Fibroblast of villous mesenchyme (primary cell): ENCODE results near the gene HLCS. TPM values are rescaled to one million over a fixed set of nuclear protein-coding genes. Genes with fewer than 3 reads are reported as not detected.
A peak's percentile ranks its signal among the peaks of the same experiment; 100 is the strongest.

Experiments used
- DNase-seq: peaks from one replicate; pipeline ENCODE4 v3.0.0-alpha.2; 2010; ENCODE audit warnings: low read depth
- H3K4me3 ChIP-seq: 2 replicates; pipeline ENCODE4 v1.5.1; 2011; ENCODE audit warnings: low read depth, mild to moderate bottlenecking, low read length
- total RNA-seq: library from RNA; depleted of rRNA; stranded (reverse); fragments of >200 nt; gene quantifications from 2 replicates; pipeline ENCODE4 v1.2.3, GENCODE V29; 2012
- TF ChIP-seq, protein P1 (sequence below): IDR thresholded peaks from 2 replicates; pipeline ENCODE4 v1.5.1; 2012; ENCODE audit warnings: low read depth, mild to moderate bottlenecking, low read length; ENCODE audit not compliant: insufficient read depth

The HLCS gene
- total RNA-seq, 1 donor, result 44.0 TPM

DNA sequence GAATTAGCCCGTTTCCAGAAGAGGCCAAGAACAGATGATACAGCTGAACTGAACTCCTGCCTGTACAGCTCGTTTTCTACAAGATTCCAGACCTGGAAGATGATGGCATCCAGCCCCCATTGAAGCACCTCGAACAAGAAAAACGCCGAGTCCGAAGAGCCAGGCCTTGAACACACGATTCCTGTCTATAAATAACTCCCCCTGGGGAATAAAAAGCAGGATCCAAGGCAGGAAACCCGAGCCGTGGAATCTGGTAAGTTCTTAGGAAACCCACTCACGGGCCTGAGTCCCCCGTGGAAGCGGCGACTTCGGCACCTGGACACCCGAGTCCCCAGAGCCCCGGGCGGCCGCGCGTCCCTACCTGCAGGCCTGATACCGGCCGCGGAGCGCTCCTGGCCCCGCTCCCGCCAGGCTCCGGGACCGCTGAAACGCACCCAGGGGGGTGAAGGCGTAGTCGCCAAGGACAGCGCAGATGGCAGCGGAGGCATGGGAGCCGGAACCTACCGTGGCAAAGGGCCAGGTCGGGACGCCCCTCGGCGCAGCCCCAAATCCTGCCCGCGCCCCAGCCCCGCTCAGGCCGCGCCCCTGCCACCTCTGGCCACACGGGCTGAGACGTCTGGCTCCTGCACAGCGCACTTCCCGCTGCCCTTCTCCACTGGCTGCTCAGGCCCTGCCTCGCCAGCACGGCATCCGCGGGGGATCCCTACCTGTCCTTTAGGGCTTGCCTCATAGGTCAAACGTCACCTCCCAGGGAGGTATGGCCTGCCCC, 14.0 kb upstream of the HLCS start:
- peak overlapping the region; percentile 47 for H3K4me3 ChIP-seq
- TF ChIP-seq, protein P1, sequence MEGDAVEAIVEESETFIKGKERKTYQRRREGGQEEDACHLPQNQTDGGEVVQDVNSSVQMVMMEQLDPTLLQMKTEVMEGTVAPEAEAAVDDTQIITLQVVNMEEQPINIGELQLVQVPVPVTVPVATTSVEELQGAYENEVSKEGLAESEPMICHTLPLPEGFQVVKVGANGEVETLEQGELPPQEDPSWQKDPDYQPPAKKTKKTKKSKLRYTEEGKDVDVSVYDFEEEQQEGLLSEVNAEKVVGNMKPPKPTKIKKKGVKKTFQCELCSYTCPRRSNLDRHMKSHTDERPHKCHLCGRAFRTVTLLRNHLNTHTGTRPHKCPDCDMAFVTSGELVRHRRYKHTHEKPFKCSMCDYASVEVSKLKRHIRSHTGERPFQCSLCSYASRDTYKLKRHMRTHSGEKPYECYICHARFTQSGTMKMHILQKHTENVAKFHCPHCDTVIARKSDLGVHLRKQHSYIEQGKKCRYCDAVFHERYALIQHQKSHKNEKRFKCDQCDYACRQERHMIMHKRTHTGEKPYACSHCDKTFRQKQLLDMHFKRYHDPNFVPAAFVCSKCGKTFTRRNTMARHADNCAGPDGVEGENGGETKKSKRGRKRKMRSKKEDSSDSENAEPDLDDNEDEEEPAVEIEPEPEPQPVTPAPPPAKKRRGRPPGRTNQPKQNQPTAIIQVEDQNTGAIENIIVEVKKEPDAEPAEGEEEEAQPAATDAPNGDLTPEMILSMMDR, result no peak
- DNase-seq, result no peak

- no peak overlapping the region for H3K4me3 ChIP-seq
- peak; percentile 87 for DNase-seq
- TF ChIP-seq, protein P1, result peak; percentile 79
Measured at GRCh38 chr21:36976882-36977651, 10.6 kb upstream of the HLCS start.

DNA sequence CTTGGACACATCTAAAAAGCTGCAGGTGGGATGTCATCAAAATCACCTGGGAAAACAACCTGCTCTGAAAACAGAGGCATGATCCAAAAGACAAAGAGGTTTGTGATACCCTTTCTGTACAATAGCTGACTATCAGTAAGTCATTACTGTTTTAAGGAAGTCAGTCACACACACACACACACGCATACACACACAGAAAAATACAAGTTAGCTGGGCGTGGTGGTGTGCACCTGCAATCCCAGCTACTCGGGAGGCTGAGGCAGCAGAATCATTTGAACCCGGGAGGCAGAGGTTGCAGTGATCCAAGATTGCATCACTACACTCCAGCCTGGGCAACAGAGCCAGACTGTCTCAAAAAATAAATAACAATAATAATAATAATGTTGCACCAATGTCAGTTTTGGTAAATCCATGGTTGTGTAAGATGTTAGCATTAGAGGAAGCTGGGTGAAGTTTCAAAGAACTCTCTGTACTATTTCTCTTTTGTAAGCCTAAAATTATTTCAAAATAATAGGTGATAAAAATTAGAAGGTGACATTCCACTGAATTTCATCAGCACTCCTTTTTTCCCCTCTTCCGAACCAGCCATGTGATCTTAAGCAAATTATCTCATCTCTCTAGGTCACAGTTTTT, 9.9 kb upstream of the HLCS start:
- TF ChIP-seq, protein P1, result no peak
- no peak overlapping the region for H3K4me3 ChIP-seq
- DNase-seq, result no peak

DNA sequence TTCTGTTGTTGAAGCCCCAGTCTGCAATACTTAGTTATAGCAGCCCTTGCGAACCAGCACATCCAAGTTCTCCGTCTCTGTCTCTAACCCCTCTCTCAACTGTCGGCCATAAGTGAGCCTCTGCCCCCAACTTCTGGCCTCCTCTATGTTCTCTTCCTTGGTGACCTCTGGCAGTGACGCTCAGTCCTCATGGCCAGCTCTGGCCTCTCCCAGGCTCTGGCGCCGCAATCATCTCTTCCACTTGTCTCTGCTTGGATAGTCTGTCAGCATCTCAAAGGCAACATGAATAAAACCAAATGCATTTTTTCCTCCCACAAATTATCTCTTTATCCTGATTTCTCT, 8.4 kb upstream of the HLCS start:
- TF ChIP-seq, protein P1, result no peak
- H3K4me3 ChIP-seq, result no peak overlapping the region
- DNase-seq, result no peak

DNA sequence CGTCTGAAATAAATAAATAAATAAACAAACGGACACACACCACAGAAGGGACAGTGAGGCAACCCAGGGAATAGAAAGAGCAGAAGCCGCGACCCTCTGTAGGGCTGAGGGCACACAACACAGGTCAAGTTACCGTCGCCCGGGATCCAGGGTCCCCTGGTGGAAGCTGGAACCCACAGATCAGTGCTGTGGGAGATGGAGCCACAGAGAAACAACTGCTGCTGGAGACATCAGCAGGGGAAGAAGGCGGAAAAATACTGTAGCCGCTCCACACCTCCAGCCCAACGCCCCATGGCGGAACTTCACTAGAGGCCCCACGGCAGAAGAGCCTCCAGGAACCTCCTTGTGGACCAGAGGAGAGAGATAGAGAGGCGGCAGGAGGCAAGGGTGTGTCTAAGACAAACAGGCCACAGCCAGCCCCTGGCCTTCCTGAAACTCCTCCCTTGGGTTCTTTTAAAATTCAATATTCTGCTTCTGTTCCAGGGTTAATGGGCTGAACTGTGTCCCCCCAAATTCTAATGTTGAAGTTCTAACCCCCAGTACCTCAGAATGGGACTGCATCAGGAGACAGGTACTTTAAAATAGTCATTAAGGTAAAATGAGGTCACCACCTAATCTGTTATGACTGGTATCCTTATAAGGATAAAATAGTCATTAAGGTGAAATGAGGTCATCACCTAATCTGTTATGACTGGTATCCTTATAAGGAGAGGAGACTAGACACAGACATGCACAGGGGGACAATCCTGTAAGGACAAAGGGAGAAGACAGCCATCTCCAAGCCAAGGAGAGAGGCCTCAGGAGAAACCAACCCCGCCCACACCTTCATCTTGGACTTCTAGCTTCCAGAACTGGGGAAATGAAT, 7.7 kb upstream of the HLCS start:
- H3K4me3 ChIP-seq, result no peak overlapping the region
- DNase-seq, result no peak

GRCh38 chr21:36968976-36969375, 2.5 kb upstream of the HLCS start:
- TF ChIP-seq, protein P1, result no peak
- no peak for DNase-seq
- no peak overlapping the region for H3K4me3 ChIP-seq

More for the DNA sequence above, 7.7 kb upstream of the HLCS start:
- TF ChIP-seq, protein P1, result no peak
